Smooth muscle cell (in vitro differentiated cells): ENCODE data around the gene TBC1D17. TPM values are rescaled to one million over a fixed set of nuclear protein-coding genes. Genes with fewer than 3 reads are reported as not detected.

Experiments used
- DNase-seq: peaks from one replicate; lab custom pipeline; 2025; ENCODE audit not compliant: unreplicated experiment; lab: John Stamatoyannopoulos, UW
- H2AFZ ChIP-seq: fragments of 200-600 bp; sonication (generic); 2 replicates; pipeline ENCODE4 v1.6.0; 2016; ENCODE audit warnings: antibody characterized with exemption, low read depth, mild to moderate bottlenecking
- H3F3A ChIP-seq: fragments of 200-600 bp; sonication (generic); 2 replicates; pipeline ENCODE4 v1.6.0; 2017; ENCODE audit warnings: antibody characterized with exemption, low read depth
- H3K27ac ChIP-seq: fragments of 200-600 bp; sonication (generic); 2 replicates; pipeline ENCODE4 v1.5.1; 2016; ENCODE audit warnings: low read depth, mild to moderate bottlenecking
- H3K27me3 ChIP-seq: fragments of 200-600 bp; sonication (generic); 2 replicates; pipeline ENCODE4 v1.6.1; 2016; ENCODE audit warnings: low read depth, mild to moderate bottlenecking
- H3K36me3 ChIP-seq: fragments of 200-600 bp; sonication (generic); 2 replicates; pipeline ENCODE4 v1.5.1; 2016; ENCODE audit warnings: low read depth
- H3K4me1 ChIP-seq: fragments of 200-600 bp; sonication (generic); 2 replicates; pipeline ENCODE4 v1.5.1; 2016; ENCODE audit warnings: low read depth
- H3K4me2 ChIP-seq: fragments of 200-600 bp; sonication (generic); 2 replicates; pipeline ENCODE4 v1.6.0; 2016; ENCODE audit warnings: mild to moderate bottlenecking
- H3K4me3 ChIP-seq: fragments of 200-600 bp; sonication (generic); 2 replicates; pipeline ENCODE4 v1.5.1; 2016; ENCODE audit warnings: mild to moderate bottlenecking
- H3K79me2 ChIP-seq: fragments of 200-600 bp; sonication (generic); 2 replicates; pipeline ENCODE4 v1.6.0; 2016; ENCODE audit warnings: low read depth, mild to moderate bottlenecking
- H3K9ac ChIP-seq: fragments of 200-600 bp; sonication (generic); 2 replicates; pipeline ENCODE4 v1.6.0; 2016; ENCODE audit warnings: low read depth
- H3K9me3 ChIP-seq: fragments of 200-600 bp; sonication (generic); replicated peaks from 2 replicates; pipeline ENCODE4 v1.5.1; 2016; ENCODE audit warnings: low read depth
- H4K20me1 ChIP-seq: fragments of 200-600 bp; sonication (generic); 2 replicates; pipeline ENCODE4 v1.6.0; 2016; ENCODE audit warnings: low read depth
- WGBS: methylation state at CpG from one replicate; pipeline ENCODE4 v1.1.7; 2016; ENCODE audit warnings: low lambda C conversion rate; 5-methylcytosine and 5-hydroxymethylcytosine counted together
- polyA plus RNA-seq: library from polyadenylated mRNA; unstranded; fragments of >200 nt; fragmentation: Nextera tagmentation; extraction: Ambion mirVana; gene quantifications from 2 replicates; pipeline ENCODE4 v1.2.1, GENCODE V29; 2016
- total RNA-seq: library from RNA; depleted of rRNA; stranded (reverse); fragments of >200 nt; gene quantifications from 2 replicates; pipeline ENCODE4 v1.2.3, GENCODE V29; 2014
- TF ChIP-seq, protein P1 (sequence below): fragments of 200-600 bp; sonication (generic); IDR thresholded peaks from 2 replicates; pipeline ENCODE4 v1.5.1; 2017; ENCODE audit warnings: borderline replicate concordance, mild to moderate bottlenecking, antibody characterized with exemption; ENCODE audit not compliant: insufficient read depth, poor library complexity, severe bottlenecking

Gene TBC1D17
- total and polyA plus RNA-seq, 2 experiments from 2014 or later = 9.2 to 41.8 TPM

DNA sequence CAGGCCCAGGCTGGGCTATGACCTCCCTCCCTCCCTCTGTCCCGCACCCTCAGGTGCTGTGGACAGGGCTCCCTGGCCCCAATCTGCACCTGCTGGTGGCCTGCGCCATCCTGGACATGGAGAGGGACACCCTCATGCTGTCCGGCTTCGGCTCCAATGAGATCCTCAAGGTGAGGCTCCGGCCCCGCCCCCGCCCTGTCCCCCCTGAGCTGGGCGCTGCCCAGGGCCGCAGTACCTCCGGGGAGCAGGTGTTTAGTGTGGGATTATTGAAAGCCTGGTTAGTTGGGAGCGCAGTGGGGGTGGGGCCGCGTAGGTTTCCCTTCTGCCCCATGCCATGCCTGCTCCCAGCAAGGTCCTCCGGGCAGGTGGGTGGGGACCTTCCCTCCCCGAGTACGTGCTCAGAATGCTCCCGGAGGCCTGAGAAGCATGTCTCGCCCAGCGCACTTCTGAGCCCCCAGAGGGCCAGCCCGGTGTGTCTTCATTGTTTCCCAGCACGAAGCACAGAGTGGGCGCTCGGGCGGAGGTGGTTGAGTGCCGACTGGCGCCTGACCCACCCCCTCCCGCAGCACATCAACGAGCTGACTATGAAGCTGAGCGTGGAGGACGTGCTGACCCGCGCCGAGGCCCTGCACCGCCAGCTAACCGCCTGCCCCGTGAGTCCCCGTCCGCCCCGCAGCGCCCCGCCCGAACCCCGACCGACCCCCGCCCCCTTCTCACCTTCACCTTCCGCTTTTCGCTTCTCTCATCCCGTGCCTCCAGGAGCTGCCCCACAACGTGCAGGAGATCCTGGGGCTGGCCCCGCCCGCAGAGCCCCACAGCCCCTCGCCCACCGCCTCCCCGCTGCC lies 10.4 kb downstream of the TBC1D17 start:
- Histone ChIP-seq H3K27ac (no peak overlapping the region), H3K79me2 (no peaks in the 10 kb centered on the region), H3K9ac (no peak overlapping the region), H3K4me1 (no peaks in the 10 kb centered on the region), H3K36me3 (peaks cover 5% of the 10 kb centered on the region), H4K20me1 (no peaks in the 10 kb centered on the region), H3K27me3 (no peaks in the 10 kb centered on the region), H3K4me3 (no peak overlapping the region), H3F3A (no peaks in the 10 kb centered on the region), H3K4me2 (no peak overlapping the region), H2AFZ (no peak overlapping the region), H3K9me3 (no peaks in the 10 kb centered on the region)
- WGBS = 95% methylated on average over 28 of the region's 54 CpGs
- TF ChIP-seq, protein P1, sequence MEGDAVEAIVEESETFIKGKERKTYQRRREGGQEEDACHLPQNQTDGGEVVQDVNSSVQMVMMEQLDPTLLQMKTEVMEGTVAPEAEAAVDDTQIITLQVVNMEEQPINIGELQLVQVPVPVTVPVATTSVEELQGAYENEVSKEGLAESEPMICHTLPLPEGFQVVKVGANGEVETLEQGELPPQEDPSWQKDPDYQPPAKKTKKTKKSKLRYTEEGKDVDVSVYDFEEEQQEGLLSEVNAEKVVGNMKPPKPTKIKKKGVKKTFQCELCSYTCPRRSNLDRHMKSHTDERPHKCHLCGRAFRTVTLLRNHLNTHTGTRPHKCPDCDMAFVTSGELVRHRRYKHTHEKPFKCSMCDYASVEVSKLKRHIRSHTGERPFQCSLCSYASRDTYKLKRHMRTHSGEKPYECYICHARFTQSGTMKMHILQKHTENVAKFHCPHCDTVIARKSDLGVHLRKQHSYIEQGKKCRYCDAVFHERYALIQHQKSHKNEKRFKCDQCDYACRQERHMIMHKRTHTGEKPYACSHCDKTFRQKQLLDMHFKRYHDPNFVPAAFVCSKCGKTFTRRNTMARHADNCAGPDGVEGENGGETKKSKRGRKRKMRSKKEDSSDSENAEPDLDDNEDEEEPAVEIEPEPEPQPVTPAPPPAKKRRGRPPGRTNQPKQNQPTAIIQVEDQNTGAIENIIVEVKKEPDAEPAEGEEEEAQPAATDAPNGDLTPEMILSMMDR = no peak
- no peak for DNase-seq

GRCh38 chr19:49888510-49888824 lies 11.0 kb downstream of the TBC1D17 start:
- no peaks in the 10 kb centered on the region for H3K27me3 ChIP-seq
- H3K4me3 ChIP-seq = no peak overlapping the region
- H3F3A ChIP-seq = no peaks in the 10 kb centered on the region
- DNase-seq = no peak
- no peaks in the 10 kb centered on the region for H3K36me3 ChIP-seq
- no peaks in the 10 kb centered on the region for H3K79me2 ChIP-seq
- H3K9ac ChIP-seq = no peak overlapping the region
- TF ChIP-seq, protein P1 = no peak
- H3K4me2 ChIP-seq = no peak overlapping the region
- H4K20me1 ChIP-seq = no peaks in the 10 kb centered on the region
- H2AFZ ChIP-seq = no peak overlapping the region
- no peak overlapping the region for H3K27ac ChIP-seq
- 99% methylated on average over 10 of the region's 18 CpGs for WGBS
- no peaks in the 10 kb centered on the region for H3K4me1 ChIP-seq
- no peaks in the 10 kb centered on the region for H3K9me3 ChIP-seq

DNA sequence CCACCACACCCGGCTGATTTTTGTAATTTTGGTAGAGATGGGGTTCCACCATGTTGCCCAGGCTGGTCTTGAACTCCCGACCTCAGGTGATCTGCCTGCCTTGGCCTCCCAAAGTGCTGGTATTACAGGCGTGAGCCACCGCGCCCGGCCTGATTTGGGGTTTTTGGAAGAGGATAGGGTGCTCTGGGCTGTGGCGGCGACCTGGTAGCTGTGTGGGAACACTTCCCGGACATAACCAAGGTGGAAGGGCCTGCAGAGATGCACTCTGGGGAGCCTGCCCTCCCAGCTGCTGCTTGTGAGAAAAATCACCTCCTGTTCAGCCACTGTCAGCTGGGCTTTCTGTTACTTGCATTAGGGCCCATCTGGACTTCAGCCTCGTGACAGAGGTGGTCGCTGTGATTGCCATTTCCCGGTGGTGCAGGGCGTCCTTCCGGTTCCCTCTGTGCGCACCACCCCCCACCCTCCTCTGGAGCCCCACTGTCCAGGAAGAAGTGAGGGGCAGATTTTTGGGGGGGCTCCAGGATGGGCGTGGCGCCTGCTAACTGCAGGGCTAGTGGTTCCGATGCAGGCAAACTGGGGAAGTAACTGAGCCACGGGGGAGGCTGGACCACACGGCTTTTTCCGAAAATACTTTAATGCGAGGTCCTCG lies 11.7 kb downstream of the TBC1D17 start:
- WGBS = 97% methylated on average over 23 of the region's 23 CpGs
- no peak for DNase-seq
- Histone ChIP-seq H3K27ac (no peak overlapping the region), H3K36me3 (no peaks in the 10 kb centered on the region), H4K20me1 (no peaks in the 10 kb centered on the region), H3K4me3 (no peak overlapping the region), H3K9me3 (no peaks in the 10 kb centered on the region), H3K9ac (no peak overlapping the region), H3K4me2 (no peak overlapping the region), H3K4me1 (no peaks in the 10 kb centered on the region), H3K27me3 (no peaks in the 10 kb centered on the region), H2AFZ (no peak overlapping the region), H3F3A (no peaks in the 10 kb centered on the region), H3K79me2 (no peaks in the 10 kb centered on the region)
- TF ChIP-seq, protein P1 = no peak
